GM12878 (cell line): ENCODE results near the gene CPSF4L. TPM values are rescaled to one million over a fixed set of nuclear protein-coding genes. Genes with fewer than 3 reads are reported as not detected.

Experiments
- ATAC-seq: fragments of 200-7000 bp; cut with Tn5 transposase; 3 replicates; pipeline ENCODE4 v1.9.1; 2020; ENCODE audit warnings: mild to moderate bottlenecking, moderate library complexity
- BruUV-seq: library from RNA; stranded (reverse); fragments of 400-500 nt; replicated peaks from 2 replicates; lab custom pipeline; 2021; lab: Mats Ljungman, UMichigan
- CTCF ChIA-PET: fragments of 300-600 bp; sonication (Branson Sonifier 250); formaldehyde crosslinking; extraction: SDS; loops from one replicate; lab custom pipeline; 2021; ENCODE audit warnings: inconsistent platforms; lab: Yijun Ruan, JAX
- POLR2A ChIA-PET: fragments of 350-600 bp; formaldehyde crosslinking; extraction: SDS; loops from one replicate; lab custom pipeline; 2021; ENCODE audit warnings: inconsistent platforms; lab: Charles Lee
- RAD21 ChIA-PET: fragments of 300-600 bp; sonication (Branson Sonifier 250); formaldehyde crosslinking; loops from one replicate; lab custom pipeline; 2023; ENCODE audit warnings: antibody characterized with exemption; ENCODE audit not compliant: unreplicated experiment; lab: Charles Lee
- SMC1A ChIA-PET: fragments of 300-600 bp; sonication (Branson Sonifier 250); formaldehyde crosslinking; loops from one replicate; lab custom pipeline; 2023; ENCODE audit not compliant: unreplicated experiment, uncharacterized antibody; lab: Charles Lee
- DNase-seq: peaks from one replicate; pipeline ENCODE4 v3.0.0-alpha.2; 2011; ENCODE audit warnings: low read depth, low spot score
- FAIRE-seq: peaks from 3 replicates; lab custom pipeline; 2011; peaks lifted over from hg19 to GRCh38; lab: Jason Lieb, UNC
- H2AFZ ChIP-seq: 2 replicates; pipeline ENCODE4 v1.6.0; 2011; ENCODE audit warnings: low read depth, low read length, control low read depth; ENCODE audit not compliant: control insufficient read depth
- H3K27ac ChIP-seq: 2 replicates; pipeline ENCODE4 v1.5.1; 2011; ENCODE audit warnings: control low read depth; ENCODE audit not compliant: control insufficient read depth, insufficient read depth
- H3K27me3 ChIP-seq, 2 experiments: replicated peaks in 1 of 2; 2 replicates each; pipeline versions ENCODE4 v1.6.0 to v1.6.1; 2011; ENCODE audit warnings: low read length in 1 of 2; ENCODE audit not compliant: control insufficient read depth in 2 of 2, insufficient read depth in 2 of 2
- H3K36me3 ChIP-seq, 2 experiments: 2 replicates each; pipeline ENCODE4 v1.5.1; 2011; ENCODE audit warnings: low read length in 1 of 2; ENCODE audit not compliant: control insufficient read depth in 2 of 2, insufficient read depth in 2 of 2
- H3K4me1 ChIP-seq: 2 replicates; pipeline ENCODE4 v1.6.1; 2011; ENCODE audit warnings: mild to moderate bottlenecking, low read length, moderate library complexity, mixed read lengths; ENCODE audit not compliant: control insufficient read depth, insufficient read depth
- H3K4me2 ChIP-seq: 2 replicates; pipeline ENCODE4 v1.6.0; 2011; ENCODE audit warnings: control low read depth; ENCODE audit not compliant: control insufficient read depth, insufficient read depth
- H3K4me3 ChIP-seq: fragments of 200-600 bp; sonication (generic); 2 replicates; pipeline ENCODE4 v1.5.1; 2016
- H3K79me2 ChIP-seq: 2 replicates; pipeline ENCODE4 v1.6.0; 2011; ENCODE audit warnings: low read length; ENCODE audit not compliant: control insufficient read depth, insufficient read depth
- H3K9ac ChIP-seq: 2 replicates; pipeline ENCODE4 v1.8.0; 2011; ENCODE audit warnings: low read length, control low read depth, mixed read lengths; ENCODE audit not compliant: control insufficient read depth, insufficient read depth
- H3K9me3 ChIP-seq: replicated peaks from 3 replicates; pipeline ENCODE4 v1.5.1; 2011; ENCODE audit warnings: mild to moderate bottlenecking, low read length; ENCODE audit not compliant: control insufficient read depth, insufficient read depth
- H4K20me1 ChIP-seq: 2 replicates; pipeline ENCODE4 v1.6.0; 2011; ENCODE audit not compliant: control insufficient read depth, insufficient read depth
- CREM ChIP-seq: IDR thresholded peaks from 2 replicates; pipeline ENCODE4 v1.6.1; 2014; ENCODE audit warnings: antibody characterized with exemption, low read depth
- DPF2 ChIP-seq: fragments of 450-650 bp; IDR thresholded peaks from 2 replicates; pipeline ENCODE4 v1.6.1; 2017; ENCODE audit warnings: mild to moderate bottlenecking
- ESRRA ChIP-seq: IDR thresholded peaks from 2 replicates; pipeline ENCODE4 v1.6.1; 2012; ENCODE audit warnings: mild to moderate bottlenecking, low read length, improper control_type of control experiment
- HCFC1 ChIP-seq: fragments of 150-350 bp; IDR thresholded peaks from 2 replicates; pipeline ENCODE4 v1.6.1; 2014; ENCODE audit warnings: low read length
- LARP7 ChIP-seq: fragments of 450-650 bp; IDR thresholded peaks from 2 replicates; pipeline ENCODE4 v1.6.1; 2017; ENCODE audit warnings: mild to moderate bottlenecking
- NBN ChIP-seq: fragments of 450-650 bp; IDR thresholded peaks from 2 replicates; pipeline ENCODE4 v1.6.1; 2016
- NR2F1 ChIP-seq: fragments of 450-650 bp; conservative IDR thresholded peaks from 2 replicates; pipeline ENCODE4 v1.6.1; 2017; ENCODE audit warnings: mild to moderate bottlenecking
- PAX5 ChIP-seq: IDR thresholded peaks from 2 replicates; pipeline ENCODE4 v1.6.1; 2011; ENCODE audit warnings: low read depth, low read length, borderline replicate concordance
- POLR2A ChIP-seq: IDR thresholded peaks from 2 replicates; pipeline ENCODE4 v1.6.1; 2011; ENCODE audit warnings: low read depth, mild to moderate bottlenecking, low read length
- RB1 ChIP-seq: fragments of 450-650 bp; formaldehyde crosslinking; IDR thresholded peaks from 2 replicates; pipeline ENCODE4 v1.6.1; 2017; ENCODE audit warnings: mild to moderate bottlenecking, borderline replicate concordance
- TARDBP ChIP-seq: IDR thresholded peaks from 2 replicates; pipeline ENCODE4 v1.6.1; 2016; ENCODE audit warnings: borderline replicate concordance
- YBX1 ChIP-seq: fragments of 450-650 bp; IDR thresholded peaks from 2 replicates; pipeline ENCODE4 v1.6.1; 2016; ENCODE audit warnings: antibody characterized with exemption
- WGBS: methylation state at CpG from one replicate; pipeline ENCODE4 v1.1.6; 2016; ENCODE audit warnings: low lambda C conversion rate; ENCODE audit not compliant: insufficient replicate concordance, insufficient coverage; ENCODE audit errors: missing lambda C conversion rate; 5-methylcytosine and 5-hydroxymethylcytosine counted together
- in situ Hi-C: fragments of 300-500 bp; cut with MboI; formaldehyde crosslinking; loops from 9 replicates; pipeline ENCODE4 v1.14.3; 2018; ENCODE audit warnings: mixed read lengths
- intact Hi-C: fragments of 100-400 bp; cut with micrococcal nuclease; formaldehyde crosslinking; loops from one replicate; pipeline ENCODE4 v1.14.2; 2022; ENCODE audit not compliant: unreplicated experiment
- polyA plus RNA-seq, 11 experiments: library from polyadenylated mRNA; depleted of rRNA in 4 of 11; unstranded in 6 of 11; stranded (reverse) in 5 of 11; fragments of >200 nt; fragmentation: Nextera tagmentation in 4 of 11; fragmentation: Illumina TruSeq in 1 of 11; extraction: Ambion mirVana in 4 of 11; extraction: Trizol in 1 of 11; gene quantifications; 1 replicate in 1 of 11; 2 replicates in 10 of 11; pipeline versions ENCODE4 v1.2.1 to v1.2.3, GENCODE V29; 2011 to 2016; ENCODE audit warnings: inconsistent platforms in 2 of 11, missing spikeins in 2 of 11, low read depth in 1 of 11
- total RNA-seq, 4 experiments: library from RNA; depleted of rRNA in 3 of 4; stranded (reverse); fragments of >200 nt in 3 of 4; fragmentation: Illumina TruSeq in 1 of 4; extraction: Trizol in 1 of 4; gene quantifications; 2 replicates each; pipeline versions ENCODE4 v1.2.1 to v1.2.3, GENCODE V29; 2013 to 2021
- TF ChIP-seq, protein P1 (sequence below), 3 experiments: IDR thresholded peaks in 2 of 3; conservative IDR thresholded peaks in 1 of 3; 2 replicates each; pipeline ENCODE4 v1.5.1; 2011; ENCODE audit warnings: low read depth in 3 of 3, low read length in 3 of 3, mild to moderate bottlenecking in 3 of 3, control low read depth in 2 of 3, moderate library complexity in 2 of 3, inconsistent platforms in 1 of 3, mixed read lengths in 1 of 3; ENCODE audit not compliant: control insufficient read depth in 2 of 3, insufficient read depth in 1 of 3; ENCODE audit errors: extremely low read depth in 1 of 3
- TF ChIP-seq, protein P2 (sequence below): fragments of 450-650 bp; IDR thresholded peaks from 2 replicates; pipeline ENCODE4 v1.6.1; 2014; ENCODE audit warnings: mild to moderate bottlenecking
- TF ChIP-seq, protein P3 (sequence below): IDR thresholded peaks from 2 replicates; pipeline ENCODE4 v1.6.1; 2012; ENCODE audit warnings: low read depth, low read length, improper control_type of control experiment
- TF ChIP-seq, protein P4 (sequence below): fragments of 450-650 bp; IDR thresholded peaks from 2 replicates; pipeline ENCODE4 v1.6.1; 2018; ENCODE audit warnings: borderline replicate concordance, mild to moderate bottlenecking; ENCODE audit not compliant: partially characterized antibody
- TF ChIP-seq, protein P5 (sequence below): fragments of 450-650 bp; IDR thresholded peaks from 2 replicates; pipeline ENCODE4 v1.6.1; 2017; ENCODE audit warnings: mild to moderate bottlenecking

The CPSF4L gene
- total and polyA plus RNA-seq, 10 of the 15 experiments (the other 5 are each of a cell fraction or from before 2014, with no cell fraction given): not detected

DNA sequence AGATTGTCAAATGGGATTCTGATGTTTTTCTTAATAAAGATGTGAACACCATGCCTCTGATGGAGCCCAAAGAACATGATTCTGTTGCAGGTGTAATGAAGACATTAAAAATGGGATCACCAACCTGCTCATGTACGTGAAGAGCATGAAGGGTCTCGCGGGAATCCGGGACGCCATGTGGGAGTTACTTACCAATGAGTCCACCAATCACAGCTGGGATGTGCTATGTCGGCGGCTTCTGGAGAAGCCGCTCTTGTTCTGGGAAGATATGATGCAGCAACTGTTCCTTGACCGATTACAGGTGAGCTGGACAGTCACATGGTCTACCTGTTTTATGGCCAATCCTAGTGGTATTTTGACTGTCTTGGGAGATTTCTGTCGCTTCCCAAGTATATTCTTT lies 61.2 kb downstream of the CPSF4L start:
- no peak overlapping the region for H3K9ac ChIP-seq
- no peak overlapping the region for H3K4me2 ChIP-seq
- H3K4me1 ChIP-seq: no peaks in the 10 kb centered on the region
- ChIA-PET RAD21 (interaction anchor here (0.5 kb wide), 1 partner anchor 27 kb away, joined by 3 read pairs; no protein-coding TSS in a partner anchor), POLR2A (no interaction called here), CTCF (interaction anchor here (4.7 kb wide), 1 partner anchor 474 kb away, joined by 19 read pairs; no protein-coding TSS in a partner anchor), SMC1A (no interaction called here)
- no peak overlapping the region for H3K4me3 ChIP-seq
- no peak for FAIRE-seq
- TF ChIP-seq ESRRA (no peak), DPF2 (no peak), NR2F1 (no peak), PAX5 (no peak), CREM (no peak), HCFC1 (no peak), YBX1 (no peak), RB1 (no peak), TARDBP (no peak), NBN (no peak), LARP7 (no peak), POLR2A (no peak)
- TF ChIP-seq, protein P1, sequence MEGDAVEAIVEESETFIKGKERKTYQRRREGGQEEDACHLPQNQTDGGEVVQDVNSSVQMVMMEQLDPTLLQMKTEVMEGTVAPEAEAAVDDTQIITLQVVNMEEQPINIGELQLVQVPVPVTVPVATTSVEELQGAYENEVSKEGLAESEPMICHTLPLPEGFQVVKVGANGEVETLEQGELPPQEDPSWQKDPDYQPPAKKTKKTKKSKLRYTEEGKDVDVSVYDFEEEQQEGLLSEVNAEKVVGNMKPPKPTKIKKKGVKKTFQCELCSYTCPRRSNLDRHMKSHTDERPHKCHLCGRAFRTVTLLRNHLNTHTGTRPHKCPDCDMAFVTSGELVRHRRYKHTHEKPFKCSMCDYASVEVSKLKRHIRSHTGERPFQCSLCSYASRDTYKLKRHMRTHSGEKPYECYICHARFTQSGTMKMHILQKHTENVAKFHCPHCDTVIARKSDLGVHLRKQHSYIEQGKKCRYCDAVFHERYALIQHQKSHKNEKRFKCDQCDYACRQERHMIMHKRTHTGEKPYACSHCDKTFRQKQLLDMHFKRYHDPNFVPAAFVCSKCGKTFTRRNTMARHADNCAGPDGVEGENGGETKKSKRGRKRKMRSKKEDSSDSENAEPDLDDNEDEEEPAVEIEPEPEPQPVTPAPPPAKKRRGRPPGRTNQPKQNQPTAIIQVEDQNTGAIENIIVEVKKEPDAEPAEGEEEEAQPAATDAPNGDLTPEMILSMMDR (IDR thresholded peaks at IDR 0.05 in 2 of 3, conservative IDR thresholded peaks at IDR 0.05 in 1 of 3; ENCODE audit: control insufficient read depth in 2 of 3, extremely low read depth in 1 of 3, insufficient read depth in 1 of 3, low read depth in 3 of 3, low read length in 3 of 3): no peak
- TF ChIP-seq, protein P2, sequence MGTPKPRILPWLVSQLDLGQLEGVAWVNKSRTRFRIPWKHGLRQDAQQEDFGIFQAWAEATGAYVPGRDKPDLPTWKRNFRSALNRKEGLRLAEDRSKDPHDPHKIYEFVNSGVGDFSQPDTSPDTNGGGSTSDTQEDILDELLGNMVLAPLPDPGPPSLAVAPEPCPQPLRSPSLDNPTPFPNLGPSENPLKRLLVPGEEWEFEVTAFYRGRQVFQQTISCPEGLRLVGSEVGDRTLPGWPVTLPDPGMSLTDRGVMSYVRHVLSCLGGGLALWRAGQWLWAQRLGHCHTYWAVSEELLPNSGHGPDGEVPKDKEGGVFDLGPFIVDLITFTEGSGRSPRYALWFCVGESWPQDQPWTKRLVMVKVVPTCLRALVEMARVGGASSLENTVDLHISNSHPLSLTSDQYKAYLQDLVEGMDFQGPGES: no peak
- TF ChIP-seq, protein P3, sequence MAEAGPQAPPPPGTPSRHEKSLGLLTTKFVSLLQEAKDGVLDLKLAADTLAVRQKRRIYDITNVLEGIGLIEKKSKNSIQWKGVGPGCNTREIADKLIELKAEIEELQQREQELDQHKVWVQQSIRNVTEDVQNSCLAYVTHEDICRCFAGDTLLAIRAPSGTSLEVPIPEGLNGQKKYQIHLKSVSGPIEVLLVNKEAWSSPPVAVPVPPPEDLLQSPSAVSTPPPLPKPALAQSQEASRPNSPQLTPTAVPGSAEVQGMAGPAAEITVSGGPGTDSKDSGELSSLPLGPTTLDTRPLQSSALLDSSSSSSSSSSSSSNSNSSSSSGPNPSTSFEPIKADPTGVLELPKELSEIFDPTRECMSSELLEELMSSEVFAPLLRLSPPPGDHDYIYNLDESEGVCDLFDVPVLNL: no peak
- TF ChIP-seq, protein P4, sequence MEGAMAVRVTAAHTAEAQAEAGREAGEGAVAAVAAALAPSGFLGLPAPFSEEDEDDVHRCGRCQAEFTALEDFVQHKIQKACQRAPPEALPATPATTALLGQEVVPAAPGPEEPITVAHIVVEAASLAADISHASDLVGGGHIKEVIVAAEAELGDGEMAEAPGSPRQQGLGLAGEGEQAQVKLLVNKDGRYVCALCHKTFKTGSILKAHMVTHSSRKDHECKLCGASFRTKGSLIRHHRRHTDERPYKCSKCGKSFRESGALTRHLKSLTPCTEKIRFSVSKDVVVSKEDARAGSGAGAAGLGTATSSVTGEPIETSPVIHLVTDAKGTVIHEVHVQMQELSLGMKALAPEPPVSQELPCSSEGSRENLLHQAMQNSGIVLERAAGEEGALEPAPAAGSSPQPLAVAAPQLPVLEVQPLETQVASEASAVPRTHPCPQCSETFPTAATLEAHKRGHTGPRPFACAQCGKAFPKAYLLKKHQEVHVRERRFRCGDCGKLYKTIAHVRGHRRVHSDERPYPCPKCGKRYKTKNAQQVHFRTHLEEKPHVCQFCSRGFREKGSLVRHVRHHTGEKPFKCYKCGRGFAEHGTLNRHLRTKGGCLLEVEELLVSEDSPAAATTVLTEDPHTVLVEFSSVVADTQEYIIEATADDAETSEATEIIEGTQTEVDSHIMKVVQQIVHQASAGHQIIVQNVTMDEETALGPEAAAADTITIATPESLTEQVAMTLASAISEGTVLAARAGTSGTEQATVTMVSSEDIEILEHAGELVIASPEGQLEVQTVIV: no peak
- TF ChIP-seq, protein P5, sequence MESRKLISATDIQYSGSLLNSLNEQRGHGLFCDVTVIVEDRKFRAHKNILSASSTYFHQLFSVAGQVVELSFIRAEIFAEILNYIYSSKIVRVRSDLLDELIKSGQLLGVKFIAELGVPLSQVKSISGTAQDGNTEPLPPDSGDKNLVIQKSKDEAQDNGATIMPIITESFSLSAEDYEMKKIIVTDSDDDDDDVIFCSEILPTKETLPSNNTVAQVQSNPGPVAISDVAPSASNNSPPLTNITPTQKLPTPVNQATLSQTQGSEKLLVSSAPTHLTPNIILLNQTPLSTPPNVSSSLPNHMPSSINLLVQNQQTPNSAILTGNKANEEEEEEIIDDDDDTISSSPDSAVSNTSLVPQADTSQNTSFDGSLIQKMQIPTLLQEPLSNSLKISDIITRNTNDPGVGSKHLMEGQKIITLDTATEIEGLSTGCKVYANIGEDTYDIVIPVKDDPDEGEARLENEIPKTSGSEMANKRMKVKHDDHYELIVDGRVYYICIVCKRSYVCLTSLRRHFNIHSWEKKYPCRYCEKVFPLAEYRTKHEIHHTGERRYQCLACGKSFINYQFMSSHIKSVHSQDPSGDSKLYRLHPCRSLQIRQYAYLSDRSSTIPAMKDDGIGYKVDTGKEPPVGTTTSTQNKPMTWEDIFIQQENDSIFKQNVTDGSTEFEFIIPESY: no peak
- no peak for DNase-seq
- H2AFZ ChIP-seq: no peak overlapping the region
- H3K27ac ChIP-seq: no peak overlapping the region
- no peaks in the 10 kb centered on the region for H3K27me3 ChIP-seq
- no peaks in the 10 kb centered on the region; the same call in 1 of the 2 replicates for H4K20me1 ChIP-seq
- in situ Hi-C loops (no loop called here), intact Hi-C loops (no loop called here)
- 82% methylated on average over 10 of the region's 10 CpGs for WGBS
- no TSS peak for BruUV-seq
- H3K79me2 ChIP-seq: no peaks in the 10 kb centered on the region
- H3K9me3 ChIP-seq: no peaks in the 10 kb centered on the region
- ATAC-seq: no peak
- peaks cover 22 to 28% of the 10 kb centered on the region in 2 experiments for H3K36me3 ChIP-seq
